ENCODE measurements around the gene MRPL43.
A peak's percentile ranks its signal among the peaks of the same experiment; 100 is the strongest.

MRPL43 gene

GRCh38 chr10:101000915-101001658 lies 13.8 kb upstream of the MRPL43 start:
- DNase-seq: no peak

GRCh38 chr10:101000127-101000914 lies 13.0 kb upstream of the MRPL43 start:
- no peak for DNase-seq

DNA sequence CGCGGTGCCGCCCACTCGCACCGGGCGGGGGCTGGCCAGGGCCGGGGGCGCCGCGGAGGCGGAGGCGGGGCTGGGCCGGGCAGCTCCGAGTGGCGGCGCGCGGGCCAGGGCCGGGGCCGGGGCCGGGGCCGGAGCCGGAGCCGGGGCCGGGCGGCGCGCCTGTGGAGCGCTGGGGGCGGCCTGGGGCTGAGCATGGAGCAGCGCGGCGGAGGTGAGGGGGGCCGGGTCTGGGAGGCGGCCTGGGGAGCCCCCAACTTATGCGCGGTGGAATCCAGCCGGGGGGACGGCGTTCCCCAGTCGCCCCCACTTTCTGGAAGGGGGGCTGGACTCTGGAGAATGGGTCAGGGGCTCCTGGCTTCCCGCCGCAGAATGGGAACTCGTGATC lies 12.4 kb upstream of the MRPL43 start, which contains the start of gene LZTS2:
Gene LZTS2 (plus strand): TSS at position 67 of the 385 bp plus-strand sequence. CDS start 2,731 bp downstream, outside the sequence.
- DNase-seq: no peak

DNA sequence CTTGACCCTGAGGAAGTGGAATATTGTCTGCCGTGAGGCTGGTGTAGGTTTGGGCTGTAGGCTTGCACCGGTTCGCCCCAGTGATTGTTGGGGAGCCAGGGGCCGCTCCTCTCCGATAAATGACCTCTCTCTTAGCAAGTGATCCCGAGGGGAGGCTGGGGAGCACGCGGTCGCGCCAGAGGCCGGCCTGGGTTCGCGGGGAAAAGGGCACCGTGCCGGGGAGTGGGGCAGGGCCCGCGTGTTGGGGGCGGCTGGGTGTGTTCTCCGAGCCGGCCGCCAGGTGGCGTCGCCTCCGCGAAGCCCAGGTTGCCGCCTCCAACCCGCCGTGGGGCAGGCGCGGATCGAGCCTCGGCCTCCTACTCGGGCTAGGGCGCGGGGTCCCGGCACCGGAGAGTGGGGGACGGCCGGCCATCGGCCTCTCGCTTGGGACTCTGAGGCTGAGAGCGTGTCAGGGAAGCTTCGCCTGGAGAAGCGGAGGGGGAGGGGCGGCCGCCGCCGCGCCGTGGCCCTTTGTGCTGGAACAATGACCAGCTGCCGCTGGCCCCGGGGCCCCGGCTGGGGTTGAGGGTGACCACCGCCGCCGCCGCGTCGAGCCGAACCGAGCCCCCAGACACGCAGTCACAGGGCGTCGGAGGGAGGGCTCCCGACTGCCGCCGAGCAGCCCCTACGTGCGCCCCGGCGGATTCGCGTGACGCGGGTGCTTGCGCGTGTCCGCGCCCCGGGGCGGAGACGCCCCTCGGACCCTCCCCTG lies 11.9 kb upstream of the MRPL43 start:
- peak; percentile 57 for DNase-seq

GRCh38 chr10:100998183-100998990 lies 11.1 kb upstream of the MRPL43 start:
- peak; percentile 91 for DNase-seq

- peak; percentile 46 for DNase-seq
These were observed 10.3 kb upstream of the MRPL43 start for GRCh38 chr10:100997360-100998182.

DNA sequence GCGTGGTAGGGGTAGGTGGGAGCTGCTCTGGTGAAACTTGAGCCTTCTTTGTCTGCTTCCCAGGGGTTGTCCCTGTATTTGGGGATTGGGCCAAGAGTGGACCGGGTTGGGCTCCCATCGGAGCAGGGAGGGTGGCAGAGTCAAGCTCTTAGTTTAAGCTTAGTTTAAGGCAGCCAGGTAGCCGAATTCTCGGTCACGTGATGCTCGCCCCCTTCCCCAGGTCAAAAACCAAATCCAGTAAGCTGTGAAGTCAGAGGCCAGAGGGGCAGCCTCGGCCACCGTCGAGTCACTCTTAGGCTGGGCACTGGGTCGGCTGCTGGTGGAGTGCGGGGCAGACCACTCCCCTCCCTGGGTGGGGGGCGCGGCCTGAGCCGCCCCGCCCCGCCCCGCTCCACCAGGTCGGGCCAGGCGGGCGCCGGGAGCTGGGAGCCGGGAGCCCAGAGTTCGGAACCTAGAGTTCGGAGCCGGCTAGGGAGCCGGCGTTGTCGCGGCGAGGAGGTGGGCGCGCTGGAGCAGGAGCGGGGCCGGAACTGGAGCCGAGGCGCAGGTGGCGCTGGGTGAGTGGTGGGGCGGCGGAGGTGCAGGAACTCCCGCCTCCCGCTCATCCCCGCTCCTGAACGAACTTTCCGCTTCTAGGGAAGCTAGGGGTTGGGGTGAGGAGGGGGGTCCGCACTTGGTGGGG lies 9.5 kb upstream of the MRPL43 start:
- DNase-seq: peak; percentile 22

GRCh38 chr10:100995181-100995580 lies 7.9 kb upstream of the MRPL43 start:
- no peak for DNase-seq

GRCh38 chr10:100993986-100994708 lies 6.8 kb upstream of the MRPL43 start:
- DNase-seq: no peak

DNA sequence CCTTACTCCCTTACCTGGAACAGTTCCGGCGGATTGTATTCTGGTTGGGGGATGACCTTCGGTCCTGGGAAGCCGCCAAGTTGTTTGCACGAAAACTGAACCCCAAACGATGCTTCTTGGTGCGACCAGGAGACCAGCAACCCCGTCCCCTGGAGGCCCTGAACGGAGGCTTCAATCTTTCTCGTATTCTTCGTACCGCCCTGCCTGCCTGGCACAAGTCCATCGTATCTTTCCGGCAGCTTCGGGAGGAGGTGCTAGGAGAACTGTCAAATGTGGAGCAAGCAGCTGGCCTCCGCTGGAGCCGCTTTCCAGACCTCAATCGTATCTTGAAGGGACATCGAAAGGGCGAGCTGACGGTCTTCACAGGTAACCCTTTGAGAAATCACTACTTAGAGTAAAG lies 1.8 kb upstream of the MRPL43 start:
- no peak for DNase-seq

- DNase-seq: no peak
These were observed 869 bp upstream of the MRPL43 start for GRCh38 chr10:100988166-100988565.

GRCh38 chr10:100987685-100988049 lies 370 bp upstream of the MRPL43 start:
- DNase-seq: no peak

DNA sequence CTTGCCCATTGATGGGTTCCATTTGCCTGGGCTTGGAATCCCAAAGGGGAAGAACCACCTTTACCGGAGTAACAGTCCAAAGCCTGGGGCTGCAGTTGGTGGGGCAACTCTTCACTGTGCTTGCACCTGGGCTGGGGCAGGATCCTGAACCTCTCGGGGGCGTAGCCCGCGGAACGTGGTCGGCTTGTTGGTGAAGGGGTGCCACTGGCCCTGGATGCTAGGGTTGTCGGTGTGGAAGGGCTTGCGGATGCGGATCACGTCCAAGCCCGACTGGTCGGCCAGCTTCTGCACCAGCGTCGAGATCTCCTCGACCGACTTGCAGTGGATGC lies 710 bp downstream of the MRPL43 start:
- no peak for DNase-seq

DNA sequence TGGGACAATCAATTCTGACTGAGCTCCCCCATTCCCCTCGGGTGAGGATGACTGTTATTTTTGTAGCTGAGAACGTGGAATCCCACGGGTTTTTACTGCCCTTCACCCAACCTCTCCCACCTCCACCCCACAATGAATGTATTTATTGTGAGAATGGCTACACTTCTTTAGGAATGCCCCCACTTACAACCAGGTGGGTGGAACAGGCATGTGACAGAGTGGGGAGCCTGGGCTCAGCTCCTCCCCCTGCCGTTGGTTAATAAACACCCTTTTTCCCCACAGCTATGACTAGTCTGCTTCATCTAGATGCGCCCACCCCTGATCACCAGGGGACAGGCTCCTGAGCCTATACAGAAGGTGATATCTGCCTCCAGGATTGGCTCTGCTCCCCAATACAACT lies 2.0 kb downstream of the MRPL43 start:
- no peak for DNase-seq

DNA sequence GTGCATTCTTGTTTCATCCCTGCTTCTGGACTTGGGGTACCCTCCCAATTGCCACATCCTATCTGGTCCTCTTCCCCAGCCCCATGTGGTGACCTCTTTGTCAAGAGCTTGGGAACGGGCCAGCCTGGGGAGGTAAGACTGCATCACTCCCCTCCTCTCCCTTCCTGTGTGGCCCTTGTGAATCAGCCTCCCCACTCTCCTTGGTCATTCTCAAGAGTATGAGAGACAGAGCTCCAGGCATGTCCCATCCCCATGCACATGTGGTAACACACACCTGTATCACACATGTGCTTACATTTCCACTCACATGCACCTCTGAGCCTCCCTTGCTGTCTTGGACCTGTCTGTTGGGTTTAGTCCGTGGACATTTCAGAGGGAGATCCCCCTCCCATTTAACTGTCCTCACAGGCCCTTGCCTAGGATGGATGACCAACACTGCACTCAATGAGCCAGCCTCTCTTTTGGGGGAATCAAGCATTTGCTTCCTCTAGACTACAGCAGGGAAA lies 2.6 kb downstream of the MRPL43 start:
- no peak for DNase-seq

- DNase-seq: no peak
These were observed 3.2 kb downstream of the MRPL43 start for GRCh38 chr10:100983868-100984671.

GRCh38 chr10:100982916-100983830 lies 4.1 kb downstream of the MRPL43 start:
- no peak for DNase-seq

GRCh38 chr10:100981178-100981772 lies 6.0 kb downstream of the MRPL43 start:
- DNase-seq: no peak

All from NCI-H1436 (cell line).